Measurements from ENCODE around the gene CNTD1.

DNA sequence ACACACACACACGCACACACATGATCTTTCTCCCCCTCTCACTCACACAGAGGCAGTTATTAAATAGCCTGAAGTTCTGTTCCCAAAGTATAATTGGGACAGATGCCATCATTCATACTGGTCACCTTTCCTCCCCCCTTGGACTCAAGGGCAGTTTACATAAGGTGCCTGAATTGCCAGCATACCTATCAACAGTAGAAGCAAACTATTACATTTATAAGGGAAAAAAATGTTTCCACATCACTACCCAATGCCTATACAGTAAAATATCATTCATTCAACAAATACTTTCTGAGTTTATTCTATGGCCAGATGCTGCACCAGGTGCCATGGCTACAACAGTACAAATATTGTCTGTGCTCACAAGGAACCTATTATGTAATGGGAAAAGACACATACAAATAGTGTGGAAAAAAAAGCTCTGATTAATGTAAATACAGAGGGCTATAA, 6.3 kb downstream of the CNTD1 start:
- TF ChIP-seq, protein P1, sequence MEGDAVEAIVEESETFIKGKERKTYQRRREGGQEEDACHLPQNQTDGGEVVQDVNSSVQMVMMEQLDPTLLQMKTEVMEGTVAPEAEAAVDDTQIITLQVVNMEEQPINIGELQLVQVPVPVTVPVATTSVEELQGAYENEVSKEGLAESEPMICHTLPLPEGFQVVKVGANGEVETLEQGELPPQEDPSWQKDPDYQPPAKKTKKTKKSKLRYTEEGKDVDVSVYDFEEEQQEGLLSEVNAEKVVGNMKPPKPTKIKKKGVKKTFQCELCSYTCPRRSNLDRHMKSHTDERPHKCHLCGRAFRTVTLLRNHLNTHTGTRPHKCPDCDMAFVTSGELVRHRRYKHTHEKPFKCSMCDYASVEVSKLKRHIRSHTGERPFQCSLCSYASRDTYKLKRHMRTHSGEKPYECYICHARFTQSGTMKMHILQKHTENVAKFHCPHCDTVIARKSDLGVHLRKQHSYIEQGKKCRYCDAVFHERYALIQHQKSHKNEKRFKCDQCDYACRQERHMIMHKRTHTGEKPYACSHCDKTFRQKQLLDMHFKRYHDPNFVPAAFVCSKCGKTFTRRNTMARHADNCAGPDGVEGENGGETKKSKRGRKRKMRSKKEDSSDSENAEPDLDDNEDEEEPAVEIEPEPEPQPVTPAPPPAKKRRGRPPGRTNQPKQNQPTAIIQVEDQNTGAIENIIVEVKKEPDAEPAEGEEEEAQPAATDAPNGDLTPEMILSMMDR (conservative IDR thresholded peaks at IDR 0.05; ENCODE audit: low read length), result no peak
- no peak for TF ChIP-seq EZH2phosphoT487 (IDR thresholded peaks at IDR 0.05; ENCODE audit: borderline replicate concordance)

Data from Loucy (cell line).